Endothelial cell of hepatic sinusoid (primary cell): Measurements from ENCODE around the gene HSP90AA1.

ENCODE experiments used
- in situ Hi-C: cut with HindIII; loops from 2 replicates; pipeline ENCODE4 v1.10.0; 2017; ENCODE audit warnings: low sequenced_read_pairs

Gene HSP90AA1

DNA sequence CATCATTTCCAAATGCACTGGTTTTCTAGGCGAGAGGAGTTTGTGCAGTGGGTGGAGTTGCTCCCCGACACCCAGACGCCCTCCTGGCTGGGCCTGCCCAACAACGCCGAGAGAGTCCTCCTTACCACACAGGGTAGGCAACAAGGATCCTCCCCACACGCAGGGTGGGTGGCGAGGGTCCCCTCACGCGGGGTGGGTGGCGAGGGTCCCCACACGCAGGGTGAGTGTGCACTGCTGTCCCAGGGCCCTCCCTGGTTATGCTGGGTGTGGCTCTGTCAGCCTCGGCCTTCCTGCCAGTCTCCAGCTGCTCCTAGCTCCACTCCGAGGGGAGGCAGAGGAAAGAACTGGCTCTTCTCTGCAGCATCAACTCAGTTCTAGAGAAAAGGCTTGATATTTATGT lies 42.3 kb downstream of the HSP90AA1 start:
- in situ Hi-C loops: no loop called here

DNA sequence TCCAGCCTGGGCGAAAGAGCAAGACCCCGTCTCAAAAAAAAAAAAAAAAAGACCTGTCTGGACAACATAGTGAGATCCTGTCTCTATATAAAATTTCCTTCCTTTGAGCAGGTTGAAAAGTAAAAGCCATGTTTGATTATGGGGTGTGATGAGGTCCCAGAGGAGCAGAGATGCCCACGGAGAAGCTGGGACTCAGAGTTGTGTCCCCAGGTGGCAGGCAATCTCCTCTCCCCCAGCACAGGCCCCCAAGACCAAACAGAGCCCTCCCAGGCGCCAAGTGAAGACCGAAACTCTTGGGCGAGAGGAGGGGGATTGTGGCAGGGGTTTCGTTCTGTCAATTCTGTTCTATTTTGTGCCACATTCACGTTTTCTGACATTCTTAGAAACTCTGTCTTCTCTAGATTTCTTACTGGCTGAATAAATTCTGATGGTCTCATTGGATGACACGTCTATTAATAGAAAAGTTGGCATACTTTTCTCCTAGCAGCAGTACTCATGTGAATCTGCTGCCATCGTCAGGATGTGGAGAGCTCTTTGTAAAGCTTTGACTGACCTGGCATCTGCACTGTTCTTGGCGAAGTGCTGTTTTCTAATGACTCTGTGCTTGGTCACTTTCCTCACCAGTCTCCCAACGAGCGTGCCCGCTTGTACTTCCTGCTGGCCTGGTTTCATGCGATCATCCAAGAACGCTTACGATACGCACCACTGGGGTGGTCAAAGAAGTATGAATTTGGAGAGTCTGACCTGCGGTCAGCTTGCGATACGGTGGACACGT lies 43.4 kb downstream of the HSP90AA1 start:
- in situ Hi-C loops: no loop called here

DNA sequence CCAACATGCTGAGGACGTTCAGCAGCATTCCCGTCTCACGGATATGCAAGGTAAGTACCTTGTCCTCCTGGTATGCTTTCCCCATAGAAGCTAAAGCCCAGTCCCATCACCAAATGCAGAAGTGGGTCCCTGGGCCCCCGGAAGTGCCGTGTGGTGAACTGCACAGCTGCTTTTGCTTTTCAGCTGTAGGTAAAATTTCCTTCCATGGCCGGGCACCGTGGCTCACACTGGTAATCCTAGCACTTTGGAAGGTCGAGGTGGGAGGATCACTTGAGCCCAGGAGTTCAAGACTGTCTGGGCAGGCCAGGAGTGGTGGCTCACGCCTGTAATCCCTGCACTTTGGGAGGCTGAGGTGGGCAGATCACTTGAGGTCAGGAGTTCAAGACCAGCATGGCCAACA lies 44.1 kb downstream of the HSP90AA1 start:
- in situ Hi-C loops: no loop called here

DNA sequence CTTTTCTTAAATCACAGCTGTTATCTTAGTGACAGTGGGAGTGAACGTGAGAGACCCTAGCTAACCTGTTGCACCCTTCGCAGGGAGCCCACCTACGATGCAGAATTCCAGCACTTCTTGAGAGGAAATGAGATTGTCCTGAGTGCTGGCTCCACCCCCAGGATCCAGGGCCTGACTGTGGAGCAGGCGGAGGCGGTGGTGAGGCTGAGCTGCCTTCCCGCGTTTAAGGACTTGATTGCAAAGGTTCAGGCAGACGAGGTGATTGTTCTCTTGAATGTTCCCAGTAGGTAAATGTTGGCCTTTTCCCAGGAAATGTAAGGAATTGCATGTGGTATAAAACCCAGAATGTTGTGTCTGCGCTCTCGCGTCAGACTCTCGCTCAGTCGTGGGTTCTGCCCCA lies 46.7 kb downstream of the HSP90AA1 start:
- in situ Hi-C loops: no loop called here

DNA sequence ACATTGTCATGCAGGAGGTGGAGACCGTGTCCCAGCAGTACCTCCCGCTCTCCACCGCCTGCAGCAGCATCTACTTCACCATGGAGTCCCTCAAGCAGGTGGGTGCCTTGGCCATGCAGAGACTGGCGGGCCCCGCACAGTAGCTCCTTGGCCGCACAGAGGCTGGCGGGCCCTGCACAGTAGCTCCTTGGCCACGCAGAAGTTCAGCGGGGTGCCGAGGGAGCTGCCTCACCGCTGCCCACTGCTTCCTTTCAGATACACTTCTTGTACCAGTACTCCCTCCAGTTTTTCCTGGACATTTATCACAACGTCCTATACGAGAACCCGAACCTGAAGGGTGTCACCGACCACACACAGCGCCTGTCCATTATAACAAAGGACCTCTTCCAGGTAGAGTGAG lies 47.7 kb downstream of the HSP90AA1 start:
- in situ Hi-C loops: loop anchor here (5.0 to 10.0 kb wide), 2 partner anchors 52 to 56 kb away; no protein-coding TSS in a partner anchor

DNA sequence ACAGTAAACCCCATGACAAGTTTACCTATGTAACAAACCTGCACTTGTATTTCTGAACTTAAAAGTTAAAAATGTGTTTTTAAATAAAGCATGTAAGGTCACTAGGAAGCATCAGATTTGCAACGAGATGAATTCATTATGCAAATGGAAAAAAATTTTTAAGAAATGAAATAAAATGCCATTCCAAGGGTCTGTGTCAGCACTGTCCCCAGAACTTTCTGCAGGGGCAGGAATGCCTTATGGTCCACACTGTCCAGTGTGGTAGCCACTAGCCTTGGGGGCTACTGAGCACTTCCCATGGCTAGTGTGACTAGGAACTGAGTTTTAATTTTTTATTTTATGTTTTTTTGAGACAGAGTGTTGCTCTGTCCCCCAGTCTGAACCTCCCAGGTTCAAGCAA lies 49.2 kb downstream of the HSP90AA1 start:
- in situ Hi-C loops: loop anchor here (5.0 to 10.0 kb wide), 2 partner anchors 50 to 57 kb away; no protein-coding TSS in a partner anchor

DNA sequence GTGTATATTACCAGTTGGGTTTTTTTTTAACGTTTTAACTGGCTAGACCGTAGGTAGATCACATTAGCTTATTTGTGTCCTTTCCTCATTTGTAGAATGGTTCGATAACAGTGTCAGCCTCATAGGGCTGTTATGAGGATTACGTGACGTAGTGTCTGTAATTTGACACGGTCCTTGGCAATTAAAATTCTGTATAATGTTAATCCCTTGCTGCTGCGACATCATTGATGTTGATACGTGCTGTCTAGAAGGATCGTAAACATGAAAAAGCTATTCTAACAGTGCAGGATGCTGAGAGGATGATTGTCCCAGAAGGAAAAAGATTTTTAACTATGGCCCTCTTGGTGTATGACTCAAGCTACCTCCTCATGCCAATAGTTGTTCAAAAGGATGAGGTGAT lies 50.9 kb downstream of the HSP90AA1 start:
- in situ Hi-C loops: loop anchor here (5.0 to 10.0 kb wide), 2 partner anchors 49 to 59 kb away; no protein-coding TSS in a partner anchor

DNA sequence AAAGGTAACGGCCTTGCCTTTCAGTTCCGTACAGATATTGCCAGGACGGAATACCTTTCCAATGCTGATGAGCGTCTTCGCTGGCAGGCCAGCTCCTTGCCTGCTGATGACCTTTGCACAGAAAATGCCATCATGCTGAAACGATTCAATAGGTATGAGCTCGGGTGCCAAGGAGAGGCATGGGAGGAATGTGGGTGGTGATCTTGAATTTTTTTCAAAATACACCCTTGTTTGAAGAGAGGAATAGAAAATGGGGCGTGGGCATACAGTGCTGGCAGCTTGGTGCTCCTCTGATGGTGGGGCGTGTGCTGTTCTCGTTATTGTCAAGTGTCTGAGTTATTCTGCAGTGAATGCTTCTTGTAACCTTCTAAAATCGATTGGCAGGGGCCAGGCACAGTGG lies 52.5 kb downstream of the HSP90AA1 start:
- in situ Hi-C loops: loop anchor here (10.0 kb wide), 1 partner anchor 60 kb away; no protein-coding TSS in a partner anchor

DNA sequence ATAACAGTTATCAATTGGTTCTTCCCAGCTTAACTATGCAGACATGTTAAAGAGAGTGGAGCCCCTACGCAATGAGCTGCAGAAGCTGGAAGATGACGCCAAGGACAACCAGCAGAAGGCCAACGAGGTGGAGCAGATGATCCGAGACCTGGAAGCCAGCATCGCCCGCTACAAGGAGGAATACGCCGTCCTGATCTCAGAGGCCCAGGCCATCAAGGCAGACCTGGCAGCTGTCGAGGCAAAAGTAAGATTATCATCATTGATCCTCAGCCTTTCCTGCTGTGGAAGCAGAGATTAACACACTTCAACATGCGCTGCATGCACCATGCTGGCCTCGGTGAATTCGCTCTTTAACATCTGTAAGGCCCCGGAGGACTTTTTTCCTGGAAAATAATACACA lies 53.6 kb downstream of the HSP90AA1 start:
- in situ Hi-C loops: loop anchor here (10.0 kb wide), 1 partner anchor 62 kb away; no protein-coding TSS in a partner anchor
